A673 (cell line): Measurements from ENCODE around the gene LIN54.

Experiments used
- CTCF ChIP-seq: fragments of 300-800, 200-600 bp; sonication (generic); conservative IDR thresholded peaks from 2 replicates; pipeline ENCODE4 v1.5.1; 2017; ENCODE audit warnings: low read depth, mild to moderate bottlenecking, antibody characterized with exemption, low read length, moderate library complexity, mixed read lengths
- EZH2 ChIP-seq: fragments of 200-600 bp; sonication (generic); IDR thresholded peaks from 2 replicates; pipeline ENCODE4 v1.6.1; 2017; ENCODE audit warnings: borderline replicate concordance, low read depth, mild to moderate bottlenecking, mixed read lengths, antibody characterized with exemption, low read length; ENCODE audit not compliant: poor library complexity, severe bottlenecking

- TF ChIP-seq EZH2 (no peak), CTCF (no peak)
These were observed 88.8 kb downstream of the LIN54 start for GRCh38 chr4:82921795-82922194.
